B cell (primary cell): Measurements from ENCODE around the gene HBS1L. TPM values are rescaled to one million over a fixed set of nuclear protein-coding genes. Genes with fewer than 3 reads are reported as not detected.

ENCODE experiments used
- ATAC-seq: fragments of 200-7000 bp; cut with Tn5 transposase; one replicate; pipeline ENCODE4 v1.10.0; 2021; ENCODE audit warnings: low read depth, mild to moderate bottlenecking, moderate number of reproducible peaks, moderate library complexity
- CTCF ChIA-PET: fragments of 350-600 bp; sonication (Branson Sonifier 250); formaldehyde crosslinking; loops from one replicate; lab custom pipeline; 2021; ENCODE audit warnings: antibody characterized with exemption, inconsistent platforms; lab: Charles Lee
- POLR2A ChIA-PET: fragments of 350-600 bp; sonication (Branson Sonifier 250); formaldehyde crosslinking; loops from one replicate; lab custom pipeline; 2021; ENCODE audit warnings: antibody characterized with exemption; lab: Charles Lee
- DNase-seq: peaks from one replicate; pipeline ENCODE4 v3.0.0; 2013
- H2AFZ ChIP-seq: 2 replicates; pipeline ENCODE4 v1.6.1; 2012; ENCODE audit warnings: mild to moderate bottlenecking, low read depth, low read length; ENCODE audit not compliant: insufficient read depth, poor library complexity, severe bottlenecking
- H3K27ac ChIP-seq, 2 donors: 1 replicate in 1 of 2; 2 replicates in 1 of 2; pipeline ENCODE4 v1.5.1; 2012 to 2013; ENCODE audit warnings: low read length in 2 of 2, mild to moderate bottlenecking in 2 of 2, moderate library complexity in 1 of 2
- H3K27me3 ChIP-seq, 4 experiments: fragments of 200-600 bp in 1 of 4; sonication (generic) in 1 of 4; replicated peaks in 1 of 4; 1 replicate in 2 of 4; 2 replicates in 2 of 4; pipeline versions ENCODE4 v1.6.1 to v1.7.0; 2013 to 2016; ENCODE audit warnings: low read length in 3 of 4, mild to moderate bottlenecking in 2 of 4, mixed read lengths in 1 of 4, moderate library complexity in 1 of 4; ENCODE audit not compliant: insufficient read depth in 4 of 4, control insufficient read depth in 3 of 4; ENCODE audit errors: control extremely low read depth in 1 of 4
- H3K36me3 ChIP-seq, 2 experiments: replicated peaks in 1 of 2; 1 replicate in 1 of 2; 2 replicates in 1 of 2; pipeline versions ENCODE4 v1.6.1 to v1.7.1; 2013; ENCODE audit warnings: low read length in 1 of 2; ENCODE audit not compliant: insufficient read depth in 2 of 2, control insufficient read depth in 1 of 2; ENCODE audit errors: control extremely low read depth in 1 of 2, extremely low read depth in 1 of 2
- H3K4me1 ChIP-seq, 2 donors: fragments of 200-600 bp in 1 of 2; sonication (generic) in 1 of 2; 1 replicate in 1 of 2; 2 replicates in 1 of 2; pipeline versions ENCODE4 v1.5.1 to v1.6.1; 2013 to 2017; ENCODE audit warnings: low read length in 2 of 2; ENCODE audit not compliant: control insufficient read depth in 2 of 2, insufficient read depth in 2 of 2
- H3K4me2 ChIP-seq: replicated peaks from 2 replicates; pipeline ENCODE3; 2012; ENCODE audit warnings: mild to moderate bottlenecking, low read depth, low read length; ENCODE audit not compliant: poor library complexity, severe bottlenecking
- H3K4me3 ChIP-seq, 5 experiments: fragments of 200-600 bp in 1 of 5; sonication (generic) in 1 of 5; 1 replicate in 3 of 5; 2 replicates in 2 of 5; pipeline versions ENCODE4 v1.5.1 to v1.7.0; 2011 to 2016; ENCODE audit warnings: low read length in 4 of 5, mild to moderate bottlenecking in 4 of 5, low read depth in 2 of 5, control low read depth in 1 of 5, moderate library complexity in 1 of 5; ENCODE audit not compliant: insufficient read depth in 1 of 5; ENCODE audit errors: control extremely low read depth in 1 of 5, extremely low read depth in 1 of 5
- H3K79me2 ChIP-seq: fragments of 200-600 bp; sonication (generic); one replicate; pipeline ENCODE4 v1.6.0; 2016; ENCODE audit warnings: low read length; ENCODE audit not compliant: control insufficient read depth, insufficient read depth
- H3K9ac ChIP-seq: fragments of 200-600 bp; sonication (generic); 2 replicates; pipeline ENCODE4 v1.6.1; 2017; ENCODE audit warnings: mild to moderate bottlenecking, low read length, moderate library complexity
- H3K9me3 ChIP-seq, 3 donors: one replicate each; pipeline versions ENCODE4 v1.6.1 to v1.7.1; 2013; ENCODE audit warnings: low read length in 2 of 3; ENCODE audit not compliant: control insufficient read depth in 2 of 3, insufficient read depth in 1 of 3; ENCODE audit errors: control extremely low read depth in 1 of 3
- H4K20me1 ChIP-seq: 2 replicates; pipeline ENCODE4 v1.6.0; 2012; ENCODE audit warnings: mild to moderate bottlenecking, low read length; ENCODE audit not compliant: insufficient read depth, control insufficient read depth, poor library complexity, severe bottlenecking
- H3K27ac Mint-ChIP-seq: one replicate; pipeline ENCODE4 v1.8.0; 2021; ENCODE audit warnings: mixed read lengths
- H3K27me3 Mint-ChIP-seq: one replicate; pipeline ENCODE4 v1.8.0; 2021; ENCODE audit warnings: mixed read lengths
- H3K4me1 Mint-ChIP-seq: one replicate; pipeline ENCODE4 v1.8.0; 2021; ENCODE audit warnings: mixed read lengths
- H3K4me3 Mint-ChIP-seq: one replicate; pipeline ENCODE4 v1.8.0; 2021; ENCODE audit warnings: mixed read lengths
- H3K9me3 Mint-ChIP-seq: one replicate; pipeline ENCODE4 v1.8.0; 2022; ENCODE audit warnings: mixed read lengths; ENCODE audit not compliant: insufficient read depth
- CTCF ChIP-seq: fragments of 200-600 bp; IDR thresholded peaks from one replicate; pipeline ENCODE4 v1.8.0; 2022; ENCODE audit warnings: antibody characterized with exemption, mild to moderate bottlenecking
- EZH2 ChIP-seq: IDR thresholded peaks from 2 replicates; pipeline ENCODE4 v1.6.1; 2012; ENCODE audit warnings: borderline replicate concordance, low read depth, mild to moderate bottlenecking, moderate library complexity, low read length; ENCODE audit not compliant: insufficient read depth, poor library complexity, severe bottlenecking
- WGBS: methylation state at CpG from one replicate; pipeline ENCODE4 v1.1.5; 2013; ENCODE audit warnings: missing lambda C conversion rate; ENCODE audit not compliant: insufficient coverage; 5-methylcytosine and 5-hydroxymethylcytosine counted together
- intact Hi-C: fragments of 100-400 bp; cut with micrococcal nuclease; formaldehyde crosslinking; loops from one replicate; pipeline ENCODE4 v1.10.0; 2022
- polyA plus RNA-seq: library from polyadenylated mRNA; depleted of rRNA; stranded (reverse); fragments of >200 nt; gene quantifications from 2 replicates; pipeline ENCODE4 v1.2.3, GENCODE V29; 2012
- total RNA-seq, 2 donors: library from RNA; stranded (reverse); fragments of 120-200 nt in 1 of 2; gene quantifications; 1 replicate in 1 of 2; 2 replicates in 1 of 2; pipeline versions ENCODE4 v1.2.3 to v1.2.4, GENCODE V29; 2013 to 2022

HBS1L gene
- total and polyA plus RNA-seq, 2 donors (not counting 1 experiment from before 2014, with no cell fraction given), result 10.3 to 58.2 TPM

DNA sequence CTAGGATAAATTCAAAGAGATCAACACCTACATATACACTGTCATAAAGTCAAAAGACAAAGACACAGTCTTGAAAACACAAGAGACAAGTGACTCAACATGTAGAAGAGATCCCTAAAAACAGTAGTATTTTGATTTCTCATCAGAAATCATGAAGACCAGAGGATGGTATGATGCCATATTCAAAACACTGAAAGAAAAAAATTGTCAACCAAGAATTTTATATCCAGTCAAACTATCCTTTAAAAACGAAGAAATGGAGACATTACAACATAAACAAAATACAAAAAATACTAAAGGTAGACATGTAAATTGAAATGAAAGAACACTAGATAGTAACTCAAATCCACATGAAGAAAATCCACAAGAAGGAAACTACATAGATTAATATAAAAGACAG lies 27.3 kb upstream of the HBS1L start:
- ChIA-PET POLR2A (no interaction called here), CTCF (no interaction called here)
- Mint-ChIP-seq H3K9me3 (peaks cover 10% of the 10 kb centered on the region), H3K27me3 (peaks cover 1% of the 10 kb centered on the region), H3K4me1 (peaks cover 10% of the 10 kb centered on the region), H3K27ac (no peak overlapping the region), H3K4me3 (no peak overlapping the region)
- H2AFZ ChIP-seq, result no peak overlapping the region
- H3K4me1 ChIP-seq, result peaks cover under 1 to 5% of the 10 kb centered on the region in 2 donors
- H4K20me1 ChIP-seq, result no peaks in the 10 kb centered on the region
- TF ChIP-seq EZH2 (no peak), CTCF (no peak)
- H3K9me3 ChIP-seq, result peaks cover 3 to 11% (median 10%) of the 10 kb centered on the region in 3 donors
- no peak overlapping the region for H3K4me3 ChIP-seq
- H3K27me3 ChIP-seq, result no peaks in the 10 kb centered on the region
- no peak for DNase-seq
- intact Hi-C loops, result no loop called here
- H3K36me3 ChIP-seq, result no peaks in the 10 kb centered on the region
- WGBS, result no CpG with 5 or more reads among the region's 1 CpG
- no peak overlapping the region for H3K27ac ChIP-seq
- no peak for ATAC-seq
- no peaks in the 10 kb centered on the region for H3K79me2 ChIP-seq
- no peak overlapping the region for H3K9ac ChIP-seq
- H3K4me2 ChIP-seq, result no peak overlapping the region

DNA sequence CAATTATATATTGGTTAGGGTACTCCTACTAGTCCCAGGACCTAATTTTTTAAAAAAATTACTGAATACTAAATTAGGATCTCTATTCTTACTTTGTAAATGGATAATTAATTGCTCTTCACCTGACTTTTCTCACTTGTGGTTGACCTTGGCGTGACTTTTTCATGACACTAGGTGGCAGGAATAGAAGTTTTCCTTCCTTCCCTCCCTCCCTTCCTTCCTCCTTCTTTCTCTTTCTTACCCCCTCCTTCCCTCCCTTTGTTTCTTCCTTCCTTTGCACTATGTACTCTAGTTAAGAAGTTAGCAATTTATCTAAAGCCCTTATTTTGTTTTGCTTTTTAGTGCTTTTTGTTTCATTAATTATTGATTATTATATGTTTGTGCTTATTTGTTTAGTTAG lies 20.4 kb upstream of the HBS1L start:
- Histone ChIP-seq H2AFZ (no peak overlapping the region), H4K20me1 (no peaks in the 10 kb centered on the region), H3K9me3 (no peaks in the 10 kb centered on the region), H3K79me2 (no peaks in the 10 kb centered on the region), H3K4me2 (no peak overlapping the region), H3K4me1 (no peaks in the 10 kb centered on the region), H3K9ac (no peak overlapping the region), H3K36me3 (no peaks in the 10 kb centered on the region), H3K4me3 (no peak overlapping the region), H3K27me3 (no peaks in the 10 kb centered on the region), H3K27ac (no peak overlapping the region)
- ChIA-PET CTCF (no interaction called here), POLR2A (no interaction called here)
- no peak for DNase-seq
- Mint-ChIP-seq H3K9me3 (no peaks in the 10 kb centered on the region), H3K4me1 (no peaks in the 10 kb centered on the region), H3K27me3 (peaks cover 3% of the 10 kb centered on the region), H3K27ac (no peak overlapping the region), H3K4me3 (no peak overlapping the region)
- intact Hi-C loops, result no loop called here
- WGBS, result no CpG with 5 or more reads among the region's 1 CpG
- no peak for TF ChIP-seq CTCF
- no peak for TF ChIP-seq EZH2
- no peak for ATAC-seq
